GM12864 (cell line): ENCODE data around the gene LINC01488.

Experiments
- DNase-seq: peaks from one replicate; pipeline ENCODE4 v3.0.0-alpha.2; 2011; ENCODE audit warnings: low read depth
- H3K4me3 ChIP-seq: 2 replicates; pipeline ENCODE4 v1.5.1; 2011; ENCODE audit warnings: mild to moderate bottlenecking, low read depth, low read length, control low read depth
- CTCF ChIP-seq: IDR thresholded peaks from 2 replicates; pipeline ENCODE4 v1.5.1; 2011; ENCODE audit warnings: low read depth, mild to moderate bottlenecking, moderate library complexity, low read length, control low read depth, inconsistent platforms; ENCODE audit errors: missing control alignments

LINC01488 gene

GRCh38 chr11:69531071-69531716, 49.7 kb downstream of the LINC01488 start:
- no peak overlapping the region for H3K4me3 ChIP-seq
- TF ChIP-seq CTCF, result no peak
- no peak for DNase-seq

GRCh38 chr11:69531717-69532088, 50.2 kb downstream of the LINC01488 start:
- TF ChIP-seq CTCF, result no peak
- H3K4me3 ChIP-seq, result no peak overlapping the region
- no peak for DNase-seq

- DNase-seq, result no peak
- no peak overlapping the region for H3K4me3 ChIP-seq
- TF ChIP-seq CTCF, result no peak
Observed at GRCh38 chr11:69533296-69534165, 52.1 kb downstream of the LINC01488 start.

- no peak overlapping the region for H3K4me3 ChIP-seq
- DNase-seq, result no peak
- no peak for TF ChIP-seq CTCF
Observed at GRCh38 chr11:69534166-69534530, 52.7 kb downstream of the LINC01488 start.

GRCh38 chr11:69535908-69536307, 54.4 kb downstream of the LINC01488 start:
- DNase-seq, result no peak
- no peak overlapping the region for H3K4me3 ChIP-seq
- no peak for TF ChIP-seq CTCF

GRCh38 chr11:69536406-69536805, 54.9 kb downstream of the LINC01488 start:
- no peak overlapping the region for H3K4me3 ChIP-seq
- no peak for DNase-seq
- TF ChIP-seq CTCF, result no peak
